Heart left ventricle (tissue), 16 donors: ENCODE data around the gene CPNE4. TPM values are rescaled to one million over a fixed set of nuclear protein-coding genes. Genes with fewer than 3 reads are reported as not detected.

Experiments
- ATAC-seq, 4 donors: fragments of 200-7000 bp; cut with Tn5 transposase; one replicate each; pipeline ENCODE4 v1.9.1; 2020 to 2022; ENCODE audit warnings: moderate library complexity in 4 of 4, mild to moderate bottlenecking in 3 of 4, moderate number of reproducible peaks in 1 of 4
- DNase-seq, 5 donors: peaks; one replicate each; pipeline ENCODE4 v3.0.0-alpha.2; 2020
- H3K27ac ChIP-seq, 12 donors: fragments of 200-600 bp; sonication (generic) in 4 of 12; one replicate each; pipeline versions ENCODE4 v1.5.0 to v1.8.0; 2016 to 2022; ENCODE audit warnings: mild to moderate bottlenecking in 2 of 12
- H3K27me3 ChIP-seq, 9 donors: fragments of 200-600 bp; sonication (generic) in 2 of 9; one replicate each; pipeline versions ENCODE4 v1.5.1 to v1.8.0; 2016 to 2022; ENCODE audit warnings: mild to moderate bottlenecking in 3 of 9
- H3K36me3 ChIP-seq, 9 donors: fragments of 200-600 bp; sonication (generic) in 2 of 9; one replicate each; pipeline versions ENCODE4 v1.5.0 to v1.8.0; 2018 to 2022; ENCODE audit warnings: mild to moderate bottlenecking in 2 of 9
- H3K4me1 ChIP-seq, 12 donors: fragments of 200-600 bp; sonication (generic) in 4 of 12; one replicate each; pipeline versions ENCODE4 v1.5.0 to v1.8.0; 2016 to 2022; ENCODE audit warnings: mild to moderate bottlenecking in 3 of 12
- H3K4me3 ChIP-seq, 12 donors: fragments of 200-600 bp; sonication (generic) in 4 of 12; one replicate each; pipeline versions ENCODE4 v1.5.0 to v1.8.0; 2017 to 2022; ENCODE audit warnings: mild to moderate bottlenecking in 9 of 12, moderate library complexity in 4 of 12
- H3K9me3 ChIP-seq, 12 donors: fragments of 200-600 bp; sonication (generic) in 4 of 12; one replicate each; pipeline versions ENCODE4 v1.5.0 to v1.8.0; 2016 to 2022; ENCODE audit warnings: mild to moderate bottlenecking in 1 of 12
- CTCF ChIP-seq, 12 donors: fragments of 200-600 bp; sonication (generic) in 4 of 12; IDR thresholded peaks; one replicate each; pipeline versions ENCODE4 v1.5.0 to v1.8.0; 2018 to 2022; ENCODE audit warnings: antibody characterized with exemption in 12 of 12, mild to moderate bottlenecking in 5 of 12
- POLR2A ChIP-seq, 2 donors: fragments of 450-650 bp; IDR thresholded peaks; one replicate each; pipeline ENCODE4 v1.6.1; 2017; ENCODE audit warnings: antibody characterized with exemption in 2 of 2, mild to moderate bottlenecking in 2 of 2, moderate library complexity in 2 of 2
- WGBS, 4 donors: extraction: QIAGEN DNeasy Blood & Tissue Kit in 2 of 4; methylation state at CpG; one replicate each; pipeline versions ENCODE4 v1.1.5 to v1.1.7; 2013 to 2018; 5-methylcytosine and 5-hydroxymethylcytosine counted together
- intact Hi-C, 10 donors: fragments of 100-400 bp; cut with DNase I; formaldehyde crosslinking; loops; one replicate each; pipeline versions ENCODE4 v1.11.1 to v1.14.2; 2022
- polyA plus RNA-seq, 2 donors: library from polyadenylated mRNA; stranded (reverse); fragments of 200-250 nt; gene quantifications; one replicate each; pipeline ENCODE4 v1.2.3, GENCODE V29; 2013
- total RNA-seq, 9 donors: library from RNA; depleted of rRNA in 2 of 9; stranded (reverse); fragments of >200 nt in 2 of 9; fragmentation: NEBNext Ultra II Directional in 3 of 9; extraction: Animal tissue kit (Norgen Biotek cat#: 25700) in 3 of 9; gene quantifications; one replicate each; pipeline versions ENCODE4 v1.1.0 to v1.2.4, GENCODE V29; 2016 to 2023
- donor health status: ischemic (EF 13 %, LVEDD 7.1; RV severe dilation, severe dysfunction).
- donor health status: healthy with polysubstance abuse.
- donor health status: DM: no; HTN: yes; CAD: no.
- donor health status: DM: no; HTN: no; CAD: no.
- donor health status: ischemic (EF 25% LVEDD 6.9; RV normal size, moderate dysfunction).
- donor health status: ischemic (EF 25% LVEDD 5.7; RV mildly dilated, moderate dysfunction).
- donor health status: healthy.
- donor health status: DM: yes; HTN: yes; CAD: no.
- donor health status: ischemic (EF 35%, LVEDD 5.7; RV mildly dilated, moderate dysfunction).
- donor health status: nonischemic (EF 11% LVEDD 7.7; RV severe dilation, severe dysfunction).
- donor health status: DM: yes; HTN: yes; CAD: no.
- donor health status: PGD.
- donor health status: ischemic (EF 29% LVEDD 5.4; RV normal size, mild dysfunction).
- donor health status: nonischemic (EF 23%, LVEDD 6.1; RV moderate dilation, normal function).

CPNE4 gene
- total and polyA plus RNA-seq, 11 donors: 1.7 to 99.7 (median 24.9) TPM

GRCh38 chr3:131505421-131505820 lies 529.4 kb downstream of the CPNE4 start:
- intact Hi-C loops: loop anchor here in 5 of 10 donors (10.0 kb wide), 4 partner anchors 121 to 471 kb away; partner anchors contain the start of gene NUDT16 (in 3 of the 5)
- no peak for ATAC-seq
- H3K27ac ChIP-seq: peak overlapping the region in 1 of 12 donors; percentile 82

GRCh38 chr3:131503320-131503635 lies 531.5 kb downstream of the CPNE4 start:
- Histone ChIP-seq H3K27me3 (peaks cover 0 to 3% (median 0%) of the 10 kb centered on the region in 9 donors), H3K9me3 (no peaks in the 10 kb centered on the region), H3K27ac (peak overlapping the region in 11 of 12 donors; percentile 23 to 86 (median 81)), H3K4me3 (peak overlapping the region; percentile 67 to 97 (median 90)), H3K36me3 (peaks cover 0 to 34% (median 26%) of the 10 kb centered on the region in 9 donors), H3K4me1 (peaks cover 0 to 39% (median 16%) of the 10 kb centered on the region in 12 donors)
- no peak for ATAC-seq
- DNase-seq: no peak
- TF ChIP-seq CTCF (IDR thresholded peaks at IDR 0.05) (no peak), POLR2A (IDR thresholded peaks at IDR 0.05) (no peak)
- intact Hi-C loops: loop anchor here in 7 of 10 donors (5.0 to 10.0 kb wide), 6 partner anchors 118 to 476 kb away; partner anchors contain the start of genes NUDT16 (in 5 of the 7), ASTE1 (in 1 of the 7) and NEK11 (in 1 of the 7)

More at GRCh38 chr3:131505421-131505820, 529.4 kb downstream of the CPNE4 start:
- WGBS, 4 donors: 60 to 87% (median 69%) methylated on average over 4 of the region's 4 CpGs
- Histone ChIP-seq H3K4me1 (peaks cover 0 to 39% (median 16%) of the 10 kb centered on the region in 12 donors), H3K9me3 (no peaks in the 10 kb centered on the region), H3K27me3 (peaks cover 0 to 5% (median 0%) of the 10 kb centered on the region in 9 donors), H3K4me3 (no peak overlapping the region), H3K36me3 (peaks cover 0 to 13% (median 5%) of the 10 kb centered on the region in 9 donors)
- DNase-seq: no peak
- TF ChIP-seq POLR2A (IDR thresholded peaks at IDR 0.05): no peak
- no peak for TF ChIP-seq CTCF (IDR thresholded peaks at IDR 0.05)

- peaks cover 0 to 39% (median 16%) of the 10 kb centered on the region in 12 donors for H3K4me1 ChIP-seq
- 2 to 3% (median 2%) methylated on average over 36 to 47 of the region's 47 CpGs for WGBS, 4 donors
- no peaks in the 10 kb centered on the region for H3K27me3 ChIP-seq
- ATAC-seq (peak; percentile 95 to 98 (median 98)), DNase-seq (peak; percentile 81 to 92 (median 88))
- H3K9me3 ChIP-seq: no peaks in the 10 kb centered on the region
- peaks cover 0 to 40% (median 31%) of the 10 kb centered on the region in 9 donors for H3K36me3 ChIP-seq
- peak within 1 kb of the TSS; percentile 67 to 97 (median 90) for H3K4me3 ChIP-seq
- H3K27ac ChIP-seq: peak within 1 kb of the TSS; percentile 29 to 86 (median 80)
- TF ChIP-seq POLR2A (IDR thresholded peaks at IDR 0.05) (peak in 1 of 2 donors; percentile 57), CTCF (IDR thresholded peaks at IDR 0.05) (no peak)
- intact Hi-C loops: loop anchor here in 7 of 10 donors (5.0 to 10.0 kb wide), 6 partner anchors 118 to 475 kb away; partner anchors contain the start of genes NUDT16 (in 5 of the 7), ASTE1 (in 1 of the 7) and NEK11 (in 1 of the 7)
Observed at GRCh38 chr3:131502530-131503319, 532.1 kb downstream of the CPNE4 start, which contains the start of gene MRPL3. Gene MRPL3 (minus strand): TSS chr3:131502971. CDS start chr3:131502821, 150 bp downstream.

- intact Hi-C loops: loop anchor here in 7 of 10 donors (5.0 to 10.0 kb wide), 6 partner anchors 117 to 475 kb away; partner anchors contain the start of genes NUDT16 (in 5 of the 7), ASTE1 (in 1 of the 7) and NEK11 (in 1 of the 7)
- no peaks in the 10 kb centered on the region for H3K27me3 ChIP-seq
- TF ChIP-seq CTCF (IDR thresholded peaks at IDR 0.05): no peak
- no peak for TF ChIP-seq POLR2A (IDR thresholded peaks at IDR 0.05)
- no peak for ATAC-seq
- no peak for DNase-seq
- H3K4me3 ChIP-seq: peak overlapping the region; percentile 67 to 97 (median 90)
- H3K9me3 ChIP-seq: no peaks in the 10 kb centered on the region
- peak overlapping the region in 9 of 12 donors; percentile 62 to 86 (median 82) for H3K27ac ChIP-seq
- H3K36me3 ChIP-seq: peaks cover 0 to 47% (median 39%) of the 10 kb centered on the region in 9 donors
- WGBS, 4 donors: 52 to 65% (median 62%) methylated on average over 2 of the region's 2 CpGs
- peaks cover 0 to 39% (median 16%) of the 10 kb centered on the region in 12 donors for H3K4me1 ChIP-seq
Observed at GRCh38 chr3:131501949-131502348, 532.9 kb downstream of the CPNE4 start.
